Panc1 (cell line): Measurements from ENCODE around the gene USP43. TPM values are rescaled to one million over a fixed set of nuclear protein-coding genes. Genes with fewer than 3 reads are reported as not detected.

ENCODE experiments used
- ATAC-seq: fragments of 200-7000 bp; cut with Tn5 transposase; 2 replicates; pipeline ENCODE4 v1.9.1; 2020; ENCODE audit warnings: mild to moderate bottlenecking, moderate library complexity
- BruUV-seq: library from RNA; stranded (reverse); fragments of 400-500 nt; replicated peaks from 2 replicates; lab custom pipeline; 2021; lab: Mats Ljungman, UMichigan
- CTCF ChIA-PET: fragments of 300-600 bp; sonication (Branson Sonifier 250); formaldehyde crosslinking; loops from one replicate; lab custom pipeline; 2022; ENCODE audit warnings: antibody characterized with exemption; lab: Charles Lee
- POLR2A ChIA-PET: fragments of 300-600 bp; sonication (Branson Sonifier 250); formaldehyde crosslinking; loops from one replicate; lab custom pipeline; 2022; ENCODE audit warnings: antibody characterized with exemption; lab: Charles Lee
- DNase-seq: peaks from one replicate; pipeline ENCODE4 v3.0.0-alpha.2; 2010; ENCODE audit warnings: low read depth, low spot score
- H3K27ac ChIP-seq: 2 replicates; pipeline ENCODE4 v1.5.1; 2011; ENCODE audit warnings: mild to moderate bottlenecking, low read length, inconsistent platforms
- H3K27me3 ChIP-seq: fragments of 200-500 bp; sonication (Bioruptor generic); 2 replicates; pipeline ENCODE4 v1.6.0; 2014; ENCODE audit warnings: low read length, inconsistent platforms; ENCODE audit not compliant: control insufficient read depth, insufficient read depth
- H3K36me3 ChIP-seq: fragments of 200-500 bp; sonication (Bioruptor generic); 2 replicates; pipeline ENCODE4 v1.5.1; 2014; ENCODE audit warnings: inconsistent platforms, mild to moderate bottlenecking, low read length, moderate library complexity; ENCODE audit not compliant: control insufficient read depth, insufficient read depth
- H3K4me1 ChIP-seq: 2 replicates; pipeline ENCODE4 v1.5.1; 2011; ENCODE audit warnings: inconsistent platforms, mild to moderate bottlenecking, low read length, moderate library complexity; ENCODE audit not compliant: control insufficient read depth, insufficient read depth
- H3K4me3 ChIP-seq, 2 experiments: 2 replicates each; pipeline ENCODE4 v1.5.1; 2011 to 2012; ENCODE audit warnings: low read depth in 2 of 2, low read length in 2 of 2, mild to moderate bottlenecking in 2 of 2, inconsistent platforms in 1 of 2, moderate library complexity in 1 of 2
- H3K9me3 ChIP-seq: fragments of 200-500 bp; sonication (Bioruptor generic); 2 replicates; pipeline ENCODE4 v1.5.1; 2014; ENCODE audit warnings: low read depth, mild to moderate bottlenecking, inconsistent platforms, low read length, moderate library complexity; ENCODE audit not compliant: control insufficient read depth, insufficient read depth
- CTCF ChIP-seq: fragments of 450-650 bp; IDR thresholded peaks from 2 replicates; pipeline ENCODE4 v1.5.1; 2017; ENCODE audit warnings: mild to moderate bottlenecking
- POLR2AphosphoS5 ChIP-seq: IDR thresholded peaks from 2 replicates; pipeline ENCODE4 v1.6.1; 2012; ENCODE audit warnings: mild to moderate bottlenecking, low read depth, low read length, moderate library complexity
- REST ChIP-seq, 2 experiments: IDR thresholded peaks; 2 replicates each; pipeline ENCODE4 v1.6.1; 2011 to 2012; ENCODE audit warnings: low read depth in 2 of 2, control low read depth in 1 of 2, low read length in 1 of 2, mild to moderate bottlenecking in 1 of 2, moderate library complexity in 1 of 2; ENCODE audit not compliant: insufficient read depth in 1 of 2
- SIN3A ChIP-seq: IDR thresholded peaks from 2 replicates; pipeline ENCODE4 v1.6.1; 2012; ENCODE audit warnings: low read depth, mild to moderate bottlenecking, low read length, moderate library complexity, borderline replicate concordance; ENCODE audit not compliant: insufficient read depth
- TCF7L2 ChIP-seq: IDR thresholded peaks from 2 replicates; pipeline ENCODE4 v1.6.1; 2011; ENCODE audit warnings: mild to moderate bottlenecking, low read depth, low read length, inconsistent platforms
- in situ Hi-C: cut with HindIII; loops from 2 replicates; pipeline ENCODE4 v1.10.0; 2016; ENCODE audit warnings: low sequenced_read_pairs, low pct_unique_long_range_greater_than_20kb
- intact Hi-C: fragments of 100-400 bp; cut with micrococcal nuclease; formaldehyde crosslinking; loops from one replicate; pipeline ENCODE4 v1.10.0; 2022; ENCODE audit not compliant: unreplicated experiment
- total RNA-seq: library from RNA; stranded (reverse); gene quantifications from one replicate; pipeline ENCODE4 v1.2.1, GENCODE V29; 2021; ENCODE audit not compliant: unreplicated experiment

Gene USP43
- total RNA-seq, 1 experiment from 2014 or later: 7.3 TPM

- ChIA-PET POLR2A (no interaction called here), CTCF (no interaction called here)
- intact Hi-C loops (no loop called here), in situ Hi-C loops (no loop called here)
- H3K9me3 ChIP-seq: no peaks in the 10 kb centered on the region
- TF ChIP-seq SIN3A (no peak), CTCF (no peak), TCF7L2 (no peak), REST (IDR thresholded peaks at IDR 0.05; ENCODE audit: insufficient read depth in 1 of 2, low read depth in 2 of 2, low read length in 1 of 2) (no peak), POLR2AphosphoS5 (no peak)
- H3K36me3 ChIP-seq: no peaks in the 10 kb centered on the region
- no peaks in the 10 kb centered on the region; the same call in 1 of the 2 replicates for H3K27me3 ChIP-seq
- H3K4me3 ChIP-seq: no peak overlapping the region
- H3K27ac ChIP-seq: no peak overlapping the region
- DNase-seq: no peak
- BruUV-seq: no TSS peak
- no peak for ATAC-seq
- H3K4me1 ChIP-seq: no peaks in the 10 kb centered on the region
These were observed 12.6 kb upstream of the USP43 start for GRCh38 chr17:9632741-9633140.

- no peak for ATAC-seq
- DNase-seq: no peak
- BruUV-seq: no TSS peak
- in situ Hi-C loops: no loop called here
- Histone ChIP-seq H3K27me3 (no peaks in the 10 kb centered on the region), H3K9me3 (no peaks in the 10 kb centered on the region), H3K27ac (no peak overlapping the region), H3K36me3 (no peaks in the 10 kb centered on the region), H3K4me1 (no peaks in the 10 kb centered on the region), H3K4me3 (no peak overlapping the region)
- TF ChIP-seq REST (IDR thresholded peaks at IDR 0.05; ENCODE audit: insufficient read depth in 1 of 2, low read depth in 2 of 2, low read length in 1 of 2) (no peak), CTCF (no peak), TCF7L2 (no peak)
- intact Hi-C loops: no loop called here
- ChIA-PET CTCF (no interaction called here), POLR2A (no interaction called here)
These were observed 10.0 kb upstream of the USP43 start for GRCh38 chr17:9635340-9635739.
